ENCODE measurements around the gene SLC24A3.

The SLC24A3 gene

DNA sequence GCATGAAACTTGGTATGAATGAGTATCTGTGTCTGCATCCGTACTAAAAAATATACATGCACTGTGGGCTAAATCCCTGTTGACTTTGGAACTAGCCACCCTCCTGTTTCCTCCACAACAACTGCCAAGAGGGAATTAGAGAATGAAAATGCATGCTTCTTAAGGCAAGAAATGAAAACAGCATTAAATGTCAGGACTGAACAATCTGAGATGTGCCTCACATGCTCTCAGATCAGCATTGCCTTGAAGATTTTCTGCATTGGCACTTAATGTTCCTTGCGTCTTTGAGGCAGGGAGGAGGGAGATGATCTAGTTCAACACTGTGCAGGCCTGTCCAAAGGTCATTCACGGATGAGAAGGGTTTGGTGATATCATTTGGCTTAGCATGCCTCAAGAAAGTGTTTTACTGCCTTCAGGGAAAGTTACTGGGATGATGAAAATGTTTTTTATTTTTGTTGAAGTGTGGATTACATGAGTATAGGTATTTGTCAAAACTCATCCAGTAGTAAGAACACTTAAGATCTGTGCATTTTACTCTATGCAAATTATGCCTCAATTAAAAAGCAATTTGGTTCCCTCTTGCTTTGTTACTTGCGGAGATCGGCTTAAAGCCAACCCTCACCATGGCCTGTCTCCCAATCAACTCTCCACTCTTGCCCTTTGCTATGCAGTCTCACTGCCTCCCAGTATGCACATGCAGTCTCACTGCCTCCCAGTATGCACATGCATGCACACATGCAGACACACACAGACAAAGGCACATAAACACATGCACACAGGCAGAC, 498.1 kb downstream of the SLC24A3 start:
- H3K9me3 ChIP-seq (ENCODE audit: control insufficient read depth in 5 of 5, low read length in 5 of 5) = no peaks in the 10 kb centered on the region
- no peak overlapping the region for H3K27ac ChIP-seq (ENCODE audit: low read depth, low read length)
- no peaks in the 10 kb centered on the region for H3K27me3 ChIP-seq (ENCODE audit: control insufficient read depth in 5 of 5, insufficient read depth in 4 of 5, low read length in 5 of 5)
- no peak overlapping the region for H3K9ac ChIP-seq (ENCODE audit: low read length in 5 of 5)
- no peak overlapping the region for H3K4me3 ChIP-seq (ENCODE audit: low read depth in 1 of 5, low read length in 5 of 5)
- peaks cover 6 to 26% (median 14%) of the 10 kb centered on the region in 5 donors for H3K4me1 ChIP-seq (ENCODE audit: control insufficient read depth in 5 of 5, insufficient read depth in 5 of 5, low read length in 5 of 5)
- H3K36me3 ChIP-seq (ENCODE audit: control insufficient read depth in 5 of 5, insufficient read depth in 5 of 5, low read length in 5 of 5) = no peaks in the 10 kb centered on the region

DNA sequence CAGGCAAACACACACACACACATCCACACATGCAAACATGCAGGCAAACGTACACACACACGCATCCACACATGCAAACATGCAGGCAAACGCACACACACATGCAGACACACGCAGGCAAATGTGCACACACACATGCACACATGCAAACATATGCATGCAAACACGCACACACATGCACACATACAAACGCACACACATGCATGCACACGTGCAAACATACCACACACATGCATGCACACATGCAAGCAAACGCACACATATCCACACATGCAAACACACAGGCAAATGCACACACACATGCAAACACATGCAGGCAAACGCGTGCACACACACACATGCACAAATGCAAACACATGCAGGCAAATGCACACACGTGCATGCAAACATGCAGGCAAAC, 498.7 kb downstream of the SLC24A3 start:
- Histone ChIP-seq H3K9me3 (ENCODE audit: control insufficient read depth in 5 of 5, low read length in 5 of 5) (peaks cover 0 to 2% (median 0%) of the 10 kb centered on the region in 5 donors), H3K27me3 (ENCODE audit: control insufficient read depth in 5 of 5, insufficient read depth in 4 of 5, low read length in 5 of 5) (no peaks in the 10 kb centered on the region), H3K36me3 (ENCODE audit: control insufficient read depth in 5 of 5, insufficient read depth in 5 of 5, low read length in 5 of 5) (no peaks in the 10 kb centered on the region), H3K4me1 (ENCODE audit: control insufficient read depth in 5 of 5, insufficient read depth in 5 of 5, low read length in 5 of 5) (peaks cover 6 to 26% (median 14%) of the 10 kb centered on the region in 5 donors), H3K27ac (ENCODE audit: low read depth, low read length) (no peak overlapping the region), H3K4me3 (ENCODE audit: low read depth in 1 of 5, low read length in 5 of 5) (no peak overlapping the region), H3K9ac (ENCODE audit: low read length in 5 of 5) (no peak overlapping the region)

DNA sequence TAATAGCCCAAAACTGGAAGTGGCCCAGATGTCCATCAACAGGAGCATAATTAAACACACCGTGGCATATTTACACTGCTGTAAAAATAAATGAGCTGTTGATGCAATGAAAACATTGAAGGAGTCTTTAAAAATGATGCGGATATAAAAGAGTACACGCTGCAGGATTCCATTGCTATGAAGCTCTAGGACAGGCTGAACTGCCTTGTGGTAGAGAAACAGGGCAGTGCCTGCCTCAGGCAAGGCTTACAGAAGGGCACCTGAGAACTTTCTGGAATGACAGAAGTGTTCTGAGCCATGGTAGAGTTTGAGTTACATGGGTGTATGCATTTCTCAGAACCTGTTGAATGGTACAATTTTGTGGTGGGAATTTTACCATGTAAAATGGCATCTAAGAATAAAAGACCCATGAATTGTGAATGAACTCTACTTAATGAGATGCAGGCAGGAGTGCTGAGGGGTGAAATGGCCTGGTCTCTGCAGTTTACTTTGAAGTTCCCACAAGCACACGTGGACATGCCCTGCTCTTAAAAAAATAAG, 500.3 kb downstream of the SLC24A3 start:
- Histone ChIP-seq H3K27me3 (ENCODE audit: control insufficient read depth in 5 of 5, insufficient read depth in 4 of 5, low read length in 5 of 5) (no peaks in the 10 kb centered on the region), H3K36me3 (ENCODE audit: control insufficient read depth in 5 of 5, insufficient read depth in 5 of 5, low read length in 5 of 5) (no peaks in the 10 kb centered on the region), H3K4me3 (ENCODE audit: low read depth in 1 of 5, low read length in 5 of 5) (no peak overlapping the region), H3K9ac (ENCODE audit: low read length in 5 of 5) (no peak overlapping the region), H3K4me1 (ENCODE audit: control insufficient read depth in 5 of 5, insufficient read depth in 5 of 5, low read length in 5 of 5) (peaks cover 6 to 26% (median 14%) of the 10 kb centered on the region in 5 donors), H3K27ac (ENCODE audit: low read depth, low read length) (no peak overlapping the region), H3K9me3 (ENCODE audit: control insufficient read depth in 5 of 5, low read length in 5 of 5) (peaks cover 0 to 7% (median 0%) of the 10 kb centered on the region in 5 donors)

DNA sequence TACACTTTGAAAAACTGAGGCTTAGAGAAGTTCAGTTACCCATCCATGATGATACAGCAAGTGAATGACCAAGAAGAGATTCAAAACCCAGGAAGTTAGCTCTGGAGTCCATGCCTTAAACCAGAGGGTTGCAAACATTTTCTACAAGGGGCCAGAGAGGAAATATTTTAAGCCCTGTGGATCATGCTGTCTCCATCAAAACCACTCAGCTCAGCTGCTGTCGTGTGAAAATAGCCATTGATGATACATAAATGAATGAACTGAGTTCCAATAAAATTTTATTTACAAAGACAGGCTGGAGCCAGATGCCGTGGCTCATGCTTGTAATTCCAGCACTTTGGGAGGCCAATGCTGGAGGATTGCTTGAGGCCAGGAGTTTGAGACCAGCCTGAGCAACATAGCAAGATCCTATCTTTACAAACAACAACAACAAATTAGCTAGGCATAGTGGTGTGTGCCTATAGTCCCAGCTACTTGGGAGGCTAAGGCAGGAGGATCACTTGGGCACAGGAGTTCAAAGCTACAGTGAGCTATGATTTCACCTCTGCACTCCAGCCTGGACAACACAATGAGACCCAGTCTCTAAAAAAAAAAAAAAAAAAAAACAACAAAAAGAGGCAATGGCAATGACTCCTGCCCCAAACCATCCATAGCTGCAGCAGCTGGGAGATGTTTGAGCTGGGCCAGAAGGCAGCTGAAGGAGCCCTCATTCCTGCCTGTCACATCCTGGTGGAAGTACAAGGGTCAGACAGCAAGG, 501.6 kb downstream of the SLC24A3 start:
- H3K9me3 ChIP-seq (ENCODE audit: control insufficient read depth in 5 of 5, low read length in 5 of 5) = peaks cover 0 to 7% (median 0%) of the 10 kb centered on the region in 5 donors
- no peak overlapping the region for H3K4me3 ChIP-seq (ENCODE audit: low read depth in 1 of 5, low read length in 5 of 5)
- H3K27ac ChIP-seq (ENCODE audit: low read depth, low read length) = no peak overlapping the region
- peaks cover 6 to 26% (median 14%) of the 10 kb centered on the region in 5 donors for H3K4me1 ChIP-seq (ENCODE audit: control insufficient read depth in 5 of 5, insufficient read depth in 5 of 5, low read length in 5 of 5)
- H3K9ac ChIP-seq (ENCODE audit: low read length in 5 of 5) = no peak overlapping the region
- no peaks in the 10 kb centered on the region for H3K36me3 ChIP-seq (ENCODE audit: control insufficient read depth in 5 of 5, insufficient read depth in 5 of 5, low read length in 5 of 5)
- no peaks in the 10 kb centered on the region for H3K27me3 ChIP-seq (ENCODE audit: control insufficient read depth in 5 of 5, insufficient read depth in 4 of 5, low read length in 5 of 5)

DNA sequence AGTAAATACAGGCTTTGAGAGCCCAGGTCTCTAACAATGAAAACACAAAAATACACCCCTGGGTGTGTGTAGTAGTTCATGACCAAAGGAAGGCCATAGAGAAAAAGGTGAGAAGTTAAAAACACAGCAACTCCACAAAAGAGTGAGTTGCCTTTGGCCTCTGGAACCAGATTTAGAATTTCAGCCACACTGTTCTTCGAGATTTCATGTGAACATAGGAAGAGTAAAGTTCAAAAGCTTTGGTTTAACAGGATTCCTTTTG, 502.1 kb downstream of the SLC24A3 start:
- no peak overlapping the region for H3K27ac ChIP-seq (ENCODE audit: low read depth, low read length)
- no peak overlapping the region for H3K9ac ChIP-seq (ENCODE audit: low read length in 5 of 5)
- peaks cover 0 to 7% (median 0%) of the 10 kb centered on the region in 5 donors for H3K9me3 ChIP-seq (ENCODE audit: control insufficient read depth in 5 of 5, low read length in 5 of 5)
- peaks cover 6 to 26% (median 14%) of the 10 kb centered on the region in 5 donors for H3K4me1 ChIP-seq (ENCODE audit: control insufficient read depth in 5 of 5, insufficient read depth in 5 of 5, low read length in 5 of 5)
- H3K27me3 ChIP-seq (ENCODE audit: control insufficient read depth in 5 of 5, insufficient read depth in 4 of 5, low read length in 5 of 5) = no peaks in the 10 kb centered on the region
- no peak overlapping the region for H3K4me3 ChIP-seq (ENCODE audit: low read depth in 1 of 5, low read length in 5 of 5)
- no peaks in the 10 kb centered on the region for H3K36me3 ChIP-seq (ENCODE audit: control insufficient read depth in 5 of 5, insufficient read depth in 5 of 5, low read length in 5 of 5)

DNA sequence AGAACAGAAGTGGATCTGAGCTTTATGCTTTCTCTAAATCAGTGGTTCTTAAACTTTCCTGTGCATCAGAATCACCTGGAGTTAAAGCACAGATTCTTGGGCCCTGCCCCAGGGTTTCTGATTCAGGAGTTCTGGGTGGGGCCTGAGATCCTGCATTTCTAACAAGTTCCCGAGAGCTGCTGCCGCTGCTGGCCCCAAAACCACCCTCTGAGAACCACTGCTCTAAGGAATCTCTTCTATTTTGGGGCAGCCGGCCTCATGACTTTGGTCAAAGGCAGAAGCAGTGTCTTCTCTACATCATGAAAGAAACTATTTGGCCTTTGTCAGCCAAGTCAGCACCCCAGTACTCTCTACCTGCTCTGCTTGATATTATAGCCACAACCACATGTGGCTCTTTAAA, 503.5 kb downstream of the SLC24A3 start:
- no peak overlapping the region for H3K4me3 ChIP-seq (ENCODE audit: low read depth in 1 of 5, low read length in 5 of 5)
- H3K27me3 ChIP-seq (ENCODE audit: control insufficient read depth in 5 of 5, insufficient read depth in 4 of 5, low read length in 5 of 5) = no peaks in the 10 kb centered on the region
- no peak overlapping the region for H3K27ac ChIP-seq (ENCODE audit: low read depth, low read length)
- no peaks in the 10 kb centered on the region for H3K36me3 ChIP-seq (ENCODE audit: control insufficient read depth in 5 of 5, insufficient read depth in 5 of 5, low read length in 5 of 5)
- H3K9me3 ChIP-seq (ENCODE audit: control insufficient read depth in 5 of 5, low read length in 5 of 5) = peaks cover 0 to 7% (median 0%) of the 10 kb centered on the region in 5 donors
- H3K4me1 ChIP-seq (ENCODE audit: control insufficient read depth in 5 of 5, insufficient read depth in 5 of 5, low read length in 5 of 5) = peaks cover under 1 to 14% (median 4%) of the 10 kb centered on the region in 5 donors
- H3K9ac ChIP-seq (ENCODE audit: low read length in 5 of 5) = no peak overlapping the region

DNA sequence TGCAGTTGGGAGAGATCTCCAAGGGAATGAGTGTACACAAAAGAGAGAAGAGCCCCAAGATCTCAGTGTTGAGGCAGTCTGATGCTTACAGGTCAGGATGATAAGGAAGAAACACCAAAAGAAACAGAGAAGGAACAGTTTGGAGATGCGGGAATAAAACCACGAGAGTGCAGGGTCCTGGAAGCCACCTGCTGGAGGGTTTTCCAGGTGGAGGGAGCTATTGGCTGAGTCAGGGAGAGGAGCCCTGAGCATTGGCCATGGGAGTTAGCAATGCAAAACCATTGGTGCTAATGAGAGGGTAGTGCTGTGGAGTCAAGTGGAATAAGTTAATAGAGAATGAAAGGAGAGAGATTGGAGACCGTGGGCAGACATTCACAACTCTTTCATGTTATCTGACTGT, 506.4 kb downstream of the SLC24A3 start:
- Histone ChIP-seq H3K27me3 (ENCODE audit: control insufficient read depth in 5 of 5, insufficient read depth in 4 of 5, low read length in 5 of 5) (no peaks in the 10 kb centered on the region), H3K36me3 (ENCODE audit: control insufficient read depth in 5 of 5, insufficient read depth in 5 of 5, low read length in 5 of 5) (no peaks in the 10 kb centered on the region), H3K4me1 (ENCODE audit: control insufficient read depth in 5 of 5, insufficient read depth in 5 of 5, low read length in 5 of 5) (peaks cover 0 to 9% (median 0%) of the 10 kb centered on the region in 5 donors), H3K27ac (ENCODE audit: low read depth, low read length) (no peak overlapping the region), H3K9ac (ENCODE audit: low read length in 5 of 5) (no peak overlapping the region), H3K4me3 (ENCODE audit: low read depth in 1 of 5, low read length in 5 of 5) (no peak overlapping the region), H3K9me3 (ENCODE audit: control insufficient read depth in 5 of 5, low read length in 5 of 5) (peaks cover 0 to 7% (median 0%) of the 10 kb centered on the region in 5 donors)

DNA sequence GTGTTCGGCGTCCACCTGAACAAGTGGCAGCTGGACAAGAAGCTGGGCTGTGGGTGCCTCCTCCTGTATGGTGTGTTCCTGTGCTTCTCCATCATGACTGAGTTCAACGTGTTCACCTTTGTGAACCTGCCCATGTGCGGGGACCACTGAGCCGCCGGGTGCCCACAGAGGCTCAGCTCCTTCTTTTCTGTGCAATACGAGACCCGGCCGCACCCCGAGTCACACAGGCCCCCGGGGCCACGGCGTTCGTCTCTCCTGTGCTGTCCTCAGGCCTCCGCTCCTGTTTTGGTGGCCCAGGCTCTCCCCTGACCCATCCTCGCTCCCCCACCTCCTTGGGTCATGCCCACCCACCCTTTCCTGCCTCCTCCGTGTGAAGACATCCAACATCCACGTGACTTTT, 508.5 kb downstream of the SLC24A3 start:
- H3K27me3 ChIP-seq (ENCODE audit: control insufficient read depth in 5 of 5, insufficient read depth in 4 of 5, low read length in 5 of 5) = no peaks in the 10 kb centered on the region
- peaks cover 0 to 7% (median 0%) of the 10 kb centered on the region in 5 donors for H3K9me3 ChIP-seq (ENCODE audit: control insufficient read depth in 5 of 5, low read length in 5 of 5)
- no peaks in the 10 kb centered on the region for H3K36me3 ChIP-seq (ENCODE audit: control insufficient read depth in 5 of 5, insufficient read depth in 5 of 5, low read length in 5 of 5)
- H3K9ac ChIP-seq (ENCODE audit: low read length in 5 of 5) = no peak overlapping the region
- H3K4me1 ChIP-seq (ENCODE audit: control insufficient read depth in 5 of 5, insufficient read depth in 5 of 5, low read length in 5 of 5) = peaks cover 0 to 5% (median 2%) of the 10 kb centered on the region in 5 donors
- no peak overlapping the region for H3K27ac ChIP-seq (ENCODE audit: low read depth, low read length)
- H3K4me3 ChIP-seq (ENCODE audit: low read depth in 1 of 5, low read length in 5 of 5) = no peak overlapping the region

DNA sequence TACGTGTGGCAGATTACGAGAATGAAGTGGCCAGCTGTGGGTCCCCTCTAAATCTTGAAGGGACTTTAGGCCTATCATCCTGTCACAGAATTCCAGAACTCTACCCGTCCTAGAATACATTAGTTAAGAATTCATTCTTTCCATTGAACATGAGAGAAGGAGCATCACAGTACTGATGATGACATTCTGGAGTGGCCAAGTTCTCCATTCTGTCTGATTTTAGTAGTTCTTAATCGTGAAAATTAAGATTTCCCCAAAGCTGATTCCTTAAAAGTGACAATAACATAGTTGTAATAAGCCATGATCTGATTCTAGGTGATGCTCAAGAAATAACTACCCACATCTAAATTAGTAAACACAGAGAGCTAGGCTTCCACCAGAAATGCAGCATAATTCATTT, 510.6 kb downstream of the SLC24A3 start:
- H3K36me3 ChIP-seq (ENCODE audit: control insufficient read depth in 5 of 5, insufficient read depth in 5 of 5, low read length in 5 of 5) = no peaks in the 10 kb centered on the region
- H3K4me3 ChIP-seq (ENCODE audit: low read depth in 1 of 5, low read length in 5 of 5) = no peak overlapping the region
- H3K9me3 ChIP-seq (ENCODE audit: control insufficient read depth in 5 of 5, low read length in 5 of 5) = no peaks in the 10 kb centered on the region
- H3K4me1 ChIP-seq (ENCODE audit: control insufficient read depth in 5 of 5, insufficient read depth in 5 of 5, low read length in 5 of 5) = peaks cover 0 to 9% (median 3%) of the 10 kb centered on the region in 5 donors
- H3K27ac ChIP-seq (ENCODE audit: low read depth, low read length) = no peak overlapping the region
- H3K9ac ChIP-seq (ENCODE audit: low read length in 5 of 5) = no peak overlapping the region
- no peaks in the 10 kb centered on the region for H3K27me3 ChIP-seq (ENCODE audit: control insufficient read depth in 5 of 5, insufficient read depth in 4 of 5, low read length in 5 of 5)

DNA sequence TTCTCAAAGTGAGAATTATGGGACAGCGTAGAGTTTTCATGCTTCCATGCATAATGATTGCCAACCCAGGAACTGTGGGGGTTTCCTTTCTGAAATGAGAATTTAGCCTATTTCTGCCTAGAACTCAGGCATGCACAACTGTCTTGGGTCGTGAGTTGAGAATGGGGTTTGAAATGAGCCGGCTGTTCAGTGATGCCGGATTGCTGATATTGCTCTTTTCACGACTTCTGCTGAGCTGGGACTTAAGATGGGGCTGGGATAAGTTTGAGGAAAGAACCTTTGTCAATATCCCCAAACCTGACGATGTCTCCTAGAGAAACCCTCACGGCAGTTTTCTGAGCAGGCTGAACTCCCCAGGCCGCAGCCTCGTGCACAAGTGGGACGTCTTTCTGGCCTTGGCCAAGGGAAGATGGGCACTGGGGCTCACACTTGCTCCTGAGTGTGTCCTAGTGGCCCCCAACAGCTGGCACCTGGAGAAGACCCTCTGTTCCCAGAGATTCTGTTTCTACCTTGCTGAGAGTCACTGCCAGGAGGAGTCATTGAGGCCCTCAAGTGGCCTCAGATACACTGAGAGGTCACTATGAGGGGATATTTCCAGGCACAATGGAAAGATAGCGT, 511.5 kb downstream of the SLC24A3 start:
- no peaks in the 10 kb centered on the region for H3K36me3 ChIP-seq (ENCODE audit: control insufficient read depth in 5 of 5, insufficient read depth in 5 of 5, low read length in 5 of 5)
- no peaks in the 10 kb centered on the region for H3K27me3 ChIP-seq (ENCODE audit: control insufficient read depth in 5 of 5, insufficient read depth in 4 of 5, low read length in 5 of 5)
- H3K4me3 ChIP-seq (ENCODE audit: low read depth in 1 of 5, low read length in 5 of 5) = no peak overlapping the region
- no peaks in the 10 kb centered on the region for H3K9me3 ChIP-seq (ENCODE audit: control insufficient read depth in 5 of 5, low read length in 5 of 5)
- no peak overlapping the region for H3K9ac ChIP-seq (ENCODE audit: low read length in 5 of 5)
- H3K27ac ChIP-seq (ENCODE audit: low read depth, low read length) = no peak overlapping the region
- H3K4me1 ChIP-seq (ENCODE audit: control insufficient read depth in 5 of 5, insufficient read depth in 5 of 5, low read length in 5 of 5) = peaks cover 0 to 9% (median 3%) of the 10 kb centered on the region in 5 donors
